MCF 10A (cell line): ENCODE results near the gene AASDH. TPM values are rescaled to one million over a fixed set of nuclear protein-coding genes. Genes with fewer than 3 reads are reported as not detected.

ENCODE experiments used
- BruUV-seq: library from RNA; stranded (reverse); fragments of 400-500 nt; replicated peaks from 2 replicates; lab custom pipeline; 2021; lab: Mats Ljungman, UMichigan
- CTCF ChIA-PET: fragments of 300-600 bp; sonication (Branson Sonifier 250); formaldehyde crosslinking; extraction: SDS; loops from one replicate; lab custom pipeline; 2021; ENCODE audit warnings: antibody characterized with exemption, inconsistent platforms; lab: Yijun Ruan, JAX
- POLR2A ChIA-PET: fragments of 300-600, 350-650 bp; sonication (Branson Sonifier 250); formaldehyde crosslinking; extraction: SDS; loops from one replicate; lab custom pipeline; 2020; ENCODE audit warnings: antibody characterized with exemption, inconsistent platforms; lab: Yijun Ruan, JAX
- DNase-seq: peaks from one replicate; pipeline ENCODE4 v3.0.0-alpha.2; 2018; ENCODE audit not compliant: unreplicated experiment
- H3K27ac Mint-ChIP-seq: one replicate; pipeline ENCODE4 v1.8.0; 2022; ENCODE audit warnings: mild to moderate bottlenecking, low read depth, mixed read lengths; ENCODE audit not compliant: unreplicated experiment
- H3K27me3 Mint-ChIP-seq: one replicate; pipeline ENCODE4 v1.8.0; 2022; ENCODE audit warnings: mixed read lengths; ENCODE audit not compliant: insufficient read depth, unreplicated experiment
- H3K36me3 Mint-ChIP-seq: one replicate; pipeline ENCODE4 v1.8.0; 2022; ENCODE audit warnings: mild to moderate bottlenecking, moderate library complexity, mixed read lengths; ENCODE audit not compliant: insufficient read depth, unreplicated experiment
- H3K4me1 Mint-ChIP-seq: one replicate; pipeline ENCODE4 v1.8.0; 2022; ENCODE audit warnings: mixed read lengths; ENCODE audit not compliant: insufficient read depth, unreplicated experiment
- H3K4me3 Mint-ChIP-seq: one replicate; pipeline ENCODE4 v1.8.0; 2022; ENCODE audit warnings: mild to moderate bottlenecking, moderate library complexity, mixed read lengths; ENCODE audit not compliant: unreplicated experiment
- H3K9me3 Mint-ChIP-seq: one replicate; pipeline ENCODE4 v1.8.0; 2022; ENCODE audit warnings: mixed read lengths; ENCODE audit not compliant: unreplicated experiment
- intact Hi-C: fragments of 100-400 bp; cut with micrococcal nuclease; formaldehyde crosslinking; loops from 2 replicates; pipeline ENCODE4 v1.14.1; 2022
- total RNA-seq: library from RNA; stranded (reverse); gene quantifications from 2 replicates; pipeline ENCODE4 v1.2.3, GENCODE V29; 2022
- TF ChIP-seq, protein P1 (sequence below): fragments of 200-600 bp; IDR thresholded peaks from one replicate; pipeline ENCODE4 v1.8.0; 2022; ENCODE audit warnings: antibody characterized with exemption, mild to moderate bottlenecking; ENCODE audit not compliant: unreplicated experiment

AASDH gene
- total RNA-seq, 1 experiment from 2014 or later = 10.8 TPM

DNA sequence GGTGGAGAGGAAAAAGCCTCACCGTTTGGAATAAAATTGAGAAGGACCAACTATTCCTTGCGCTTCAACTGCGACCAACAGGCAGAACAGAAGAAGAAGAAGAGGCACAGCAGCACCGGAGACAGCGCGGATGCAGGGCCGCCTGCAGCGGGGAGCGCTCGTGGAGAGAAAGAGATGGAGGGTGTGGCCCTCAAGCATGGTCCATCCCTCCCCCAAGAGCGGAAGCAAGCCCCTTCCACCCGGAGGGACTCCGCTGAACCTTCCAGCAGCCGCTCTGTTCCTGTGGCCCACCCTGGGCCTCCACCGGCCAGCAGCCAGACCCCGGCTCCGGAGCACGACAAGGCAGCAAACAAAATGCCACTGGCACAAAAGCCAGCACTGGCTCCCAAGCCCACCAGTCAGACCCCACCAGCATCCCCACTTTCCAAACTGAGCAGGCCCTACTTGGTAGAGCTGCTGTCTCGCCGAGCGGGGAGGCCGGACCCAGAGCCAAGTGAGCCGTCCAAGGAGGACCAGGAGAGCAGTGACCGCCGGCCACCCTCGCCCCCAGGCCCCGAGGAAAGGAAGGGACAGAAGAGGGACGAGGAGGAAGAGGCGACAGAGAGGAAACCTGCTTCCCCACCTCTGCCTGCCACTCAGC is 71.2 kb downstream of the AASDH start:
- ChIA-PET CTCF (no interaction called here), POLR2A (no interaction called here)
- Mint-ChIP-seq H3K27me3 (no peaks in the 10 kb centered on the region), H3K4me3 (no peak overlapping the region), H3K36me3 (no peaks in the 10 kb centered on the region), H3K4me1 (peaks cover 4% of the 10 kb centered on the region), H3K9me3 (peaks cover 13% of the 10 kb centered on the region), H3K27ac (no peak overlapping the region)
- TF ChIP-seq, protein P1, sequence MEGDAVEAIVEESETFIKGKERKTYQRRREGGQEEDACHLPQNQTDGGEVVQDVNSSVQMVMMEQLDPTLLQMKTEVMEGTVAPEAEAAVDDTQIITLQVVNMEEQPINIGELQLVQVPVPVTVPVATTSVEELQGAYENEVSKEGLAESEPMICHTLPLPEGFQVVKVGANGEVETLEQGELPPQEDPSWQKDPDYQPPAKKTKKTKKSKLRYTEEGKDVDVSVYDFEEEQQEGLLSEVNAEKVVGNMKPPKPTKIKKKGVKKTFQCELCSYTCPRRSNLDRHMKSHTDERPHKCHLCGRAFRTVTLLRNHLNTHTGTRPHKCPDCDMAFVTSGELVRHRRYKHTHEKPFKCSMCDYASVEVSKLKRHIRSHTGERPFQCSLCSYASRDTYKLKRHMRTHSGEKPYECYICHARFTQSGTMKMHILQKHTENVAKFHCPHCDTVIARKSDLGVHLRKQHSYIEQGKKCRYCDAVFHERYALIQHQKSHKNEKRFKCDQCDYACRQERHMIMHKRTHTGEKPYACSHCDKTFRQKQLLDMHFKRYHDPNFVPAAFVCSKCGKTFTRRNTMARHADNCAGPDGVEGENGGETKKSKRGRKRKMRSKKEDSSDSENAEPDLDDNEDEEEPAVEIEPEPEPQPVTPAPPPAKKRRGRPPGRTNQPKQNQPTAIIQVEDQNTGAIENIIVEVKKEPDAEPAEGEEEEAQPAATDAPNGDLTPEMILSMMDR = no peak
- no peak for DNase-seq
- intact Hi-C loops = no loop called here
- BruUV-seq = no TSS peak

- CTCF ChIA-PET = no interaction called here
- Mint-ChIP-seq H3K9me3 (peaks cover 13% of the 10 kb centered on the region), H3K27me3 (no peaks in the 10 kb centered on the region), H3K36me3 (no peaks in the 10 kb centered on the region), H3K4me3 (no peak overlapping the region), H3K4me1 (peaks cover 4% of the 10 kb centered on the region), H3K27ac (no peak overlapping the region)
- BruUV-seq = no TSS peak
- TF ChIP-seq, protein P1 = no peak
- POLR2A ChIA-PET = no interaction called here
- DNase-seq = no peak
- intact Hi-C loops = no loop called here
These were observed 71.7 kb downstream of the AASDH start for GRCh38 chr4:56315543-56315942.

DNA sequence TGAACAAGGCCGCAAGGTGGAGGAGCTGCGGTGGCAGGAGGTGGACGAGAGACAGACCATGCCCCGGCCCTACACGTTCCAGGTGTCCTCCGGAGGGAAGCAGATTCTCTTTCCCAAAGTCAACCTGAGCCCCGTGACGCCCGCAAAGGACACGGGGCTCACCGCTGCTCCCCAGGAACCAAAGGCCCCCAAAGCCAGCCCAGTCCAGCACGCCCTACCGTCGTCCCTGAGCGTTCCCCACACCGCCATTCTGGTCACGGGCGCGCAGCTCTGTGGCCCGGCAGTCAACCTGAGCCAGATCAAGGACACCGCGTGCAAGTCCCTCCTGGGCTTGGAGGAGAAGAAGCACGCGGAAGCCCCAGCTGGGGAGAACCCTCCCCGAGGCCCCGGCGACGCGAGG is 72.2 kb downstream of the AASDH start:
- Mint-ChIP-seq H3K9me3 (peaks cover 13% of the 10 kb centered on the region), H3K4me3 (no peak overlapping the region), H3K27ac (no peak overlapping the region), H3K4me1 (peaks cover 2% of the 10 kb centered on the region), H3K36me3 (no peaks in the 10 kb centered on the region), H3K27me3 (no peaks in the 10 kb centered on the region)
- TF ChIP-seq, protein P1 = no peak
- CTCF ChIA-PET = no interaction called here
- intact Hi-C loops = no loop called here
- no TSS peak for BruUV-seq
- no peak for DNase-seq
- POLR2A ChIA-PET = no interaction called here

DNA sequence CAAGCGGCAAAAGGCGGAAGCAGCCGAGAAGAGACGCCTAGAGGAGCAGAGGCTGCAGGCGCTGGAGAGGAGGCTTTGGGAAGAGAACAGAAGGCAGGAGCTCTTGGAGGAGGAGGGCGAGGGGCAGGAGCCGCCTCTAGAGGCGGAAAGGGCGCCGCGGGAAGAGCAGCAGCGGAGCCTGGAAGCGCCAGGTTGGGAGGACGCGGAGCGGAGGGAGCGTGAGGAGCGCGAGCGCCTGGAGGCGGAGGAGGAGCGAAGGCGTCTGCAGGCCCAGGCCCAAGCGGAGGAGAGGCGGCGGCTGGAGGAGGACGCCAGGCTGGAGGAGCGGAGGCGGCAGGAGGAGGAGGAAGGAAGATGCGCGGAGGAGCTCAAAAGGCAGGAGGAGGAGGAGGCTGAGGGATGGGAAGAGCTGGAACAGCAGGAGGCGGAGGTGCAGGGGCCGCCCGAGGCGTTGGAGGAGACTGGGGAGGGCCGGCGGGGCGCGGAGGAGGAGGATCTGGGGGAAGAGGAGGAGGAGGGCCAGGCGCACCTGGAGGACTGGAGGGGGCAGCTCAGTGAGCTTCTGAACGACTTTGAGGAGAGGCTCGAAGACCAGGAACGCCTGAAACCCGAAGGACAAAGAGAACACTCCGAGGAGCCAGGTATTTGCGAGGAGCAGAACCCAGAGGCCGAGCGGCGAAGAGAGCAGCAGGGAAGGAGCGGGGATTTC is 72.9 kb downstream of the AASDH start:
- TF ChIP-seq, protein P1 = no peak
- intact Hi-C loops = no loop called here
- no TSS peak for BruUV-seq
- Mint-ChIP-seq H3K4me1 (no peaks in the 10 kb centered on the region), H3K27ac (no peak overlapping the region), H3K9me3 (peaks cover 13% of the 10 kb centered on the region), H3K4me3 (no peak overlapping the region), H3K36me3 (no peaks in the 10 kb centered on the region), H3K27me3 (no peaks in the 10 kb centered on the region)
- no peak for DNase-seq
- POLR2A ChIA-PET = no interaction called here
- CTCF ChIA-PET = interaction anchor here (0.8 kb wide), 1 partner anchor 268 kb away, joined by 4 read pairs; no protein-coding TSS in a partner anchor
